Neural cell (in vitro differentiated cells): ENCODE results near the gene MED20. TPM values are rescaled to one million over a fixed set of nuclear protein-coding genes. Genes with fewer than 3 reads are reported as not detected.

Experiments used
- H2AFZ ChIP-seq: fragments of 200-600, 300-800 bp; sonication (generic), shearing (Covaris generic); 2 replicates; pipeline ENCODE4 v1.6.0; 2014; ENCODE audit warnings: low read depth, mild to moderate bottlenecking, antibody characterized with exemption, low read length, moderate library complexity
- H3F3A ChIP-seq: fragments of 200-600 bp; shearing (Covaris generic); 2 replicates; pipeline ENCODE4 v1.6.1; 2016; ENCODE audit warnings: mild to moderate bottlenecking, moderate library complexity, mixed read lengths, antibody characterized with exemption, low read length; ENCODE audit not compliant: insufficient read depth, poor library complexity, severe bottlenecking
- H3K27ac ChIP-seq: fragments of 200-600, 300-800 bp; sonication (generic), shearing (Covaris generic); 2 replicates; pipeline ENCODE4 v1.5.1; 2014; ENCODE audit warnings: mild to moderate bottlenecking, low read length, moderate library complexity
- H3K27me3 ChIP-seq: fragments of 300-800, 200-600 bp; sonication (generic), shearing (Covaris generic); 2 replicates; pipeline ENCODE4 v1.6.0; 2014; ENCODE audit warnings: mild to moderate bottlenecking, low read depth, low read length, moderate library complexity; ENCODE audit not compliant: insufficient read depth
- H3K36me3 ChIP-seq: fragments of 300-800, 200-600 bp; sonication (generic), shearing (Covaris generic); 2 replicates; pipeline ENCODE4 v1.5.1; 2014; ENCODE audit warnings: mild to moderate bottlenecking, antibody characterized with exemption, low read length, moderate library complexity; ENCODE audit not compliant: insufficient read depth
- H3K4me2 ChIP-seq: fragments of 300-800, 200-600 bp; sonication (generic), shearing (Covaris generic); 2 replicates; pipeline ENCODE4 v1.6.0; 2014; ENCODE audit warnings: mild to moderate bottlenecking, low read length
- H3K4me3 ChIP-seq: fragments of 300-800, 200-600 bp; sonication (generic), shearing (Covaris generic); 2 replicates; pipeline ENCODE4 v1.5.1; 2014; ENCODE audit warnings: mild to moderate bottlenecking, low read length, moderate library complexity
- H3K79me2 ChIP-seq: fragments of 200-600 bp; shearing (Covaris generic); replicated peaks from 2 replicates; pipeline ENCODE4 v1.6.0; 2014; ENCODE audit warnings: mild to moderate bottlenecking, low read length, moderate library complexity; ENCODE audit not compliant: insufficient read depth
- H3K9ac ChIP-seq: fragments of 300-800, 200-600 bp; sonication (generic), shearing (Covaris generic); 2 replicates; pipeline ENCODE4 v1.6.1; 2016; ENCODE audit warnings: mild to moderate bottlenecking, low read length, mixed read lengths
- H3K9me2 ChIP-seq: fragments of 200-600 bp; shearing (Covaris generic); 2 replicates; pipeline ENCODE4 v1.6.1; 2016; ENCODE audit warnings: mild to moderate bottlenecking, low read length, mixed read lengths; ENCODE audit not compliant: insufficient read depth
- H3K9me3 ChIP-seq: fragments of 200-600, 300-800 bp; sonication (generic), shearing (Covaris generic); 2 replicates; pipeline ENCODE4 v1.6.1; 2016; ENCODE audit warnings: mild to moderate bottlenecking, mixed run types, low read length, moderate library complexity, mixed read lengths
- H4K20me1 ChIP-seq: fragments of 200-600 bp; shearing (Covaris generic); 2 replicates; pipeline ENCODE4 v1.6.1; 2016; ENCODE audit warnings: mild to moderate bottlenecking, mixed run types; ENCODE audit not compliant: insufficient read depth
- CTCF ChIP-seq: fragments of 450-650 bp; IDR thresholded peaks from 2 replicates; pipeline ENCODE4 v1.5.1; 2014; ENCODE audit warnings: antibody characterized with exemption, mild to moderate bottlenecking, moderate library complexity; ENCODE audit not compliant: poor library complexity, severe bottlenecking
- EP300 ChIP-seq: fragments of 450-650 bp; conservative IDR thresholded peaks from 2 replicates; pipeline ENCODE4 v1.6.1; 2014; ENCODE audit warnings: antibody characterized with exemption, mild to moderate bottlenecking, moderate library complexity; ENCODE audit not compliant: poor library complexity, severe bottlenecking
- EZH2 ChIP-seq: fragments of 200-600, 300-800 bp; shearing (Covaris generic), sonication (generic); IDR thresholded peaks from 2 replicates; pipeline ENCODE4 v1.6.1; 2014; ENCODE audit warnings: antibody characterized with exemption, low read length, borderline replicate concordance, mild to moderate bottlenecking; ENCODE audit not compliant: insufficient read depth, poor library complexity, severe bottlenecking
- MXI1 ChIP-seq: fragments of 450-650 bp; conservative IDR thresholded peaks from 2 replicates; pipeline ENCODE4 v1.6.1; 2014; ENCODE audit warnings: antibody characterized with exemption, mild to moderate bottlenecking; ENCODE audit not compliant: poor library complexity, severe bottlenecking
- POLR2AphosphoS5 ChIP-seq: IDR thresholded peaks from 2 replicates; pipeline ENCODE4 v1.6.1; 2012
- RAD21 ChIP-seq: fragments of 450-650 bp; conservative IDR thresholded peaks from 2 replicates; pipeline ENCODE4 v1.6.1; 2014; ENCODE audit warnings: antibody characterized with exemption, mild to moderate bottlenecking, moderate library complexity
- REST ChIP-seq: IDR thresholded peaks from 2 replicates; pipeline ENCODE4 v1.6.1; 2012; ENCODE audit warnings: borderline replicate concordance
- SMC3 ChIP-seq: fragments of 450-650 bp; conservative IDR thresholded peaks from 2 replicates; pipeline ENCODE4 v1.6.1; 2014; ENCODE audit warnings: antibody characterized with exemption, mild to moderate bottlenecking, moderate library complexity; ENCODE audit not compliant: poor library complexity
- TAF1 ChIP-seq: IDR thresholded peaks from 2 replicates; pipeline ENCODE4 v1.6.1; 2012; ENCODE audit warnings: low read depth
- polyA plus RNA-seq: library from polyadenylated mRNA; depleted of rRNA; stranded (reverse); fragments of >200 nt; gene quantifications from 2 replicates; pipeline ENCODE4 v1.2.3, GENCODE V29; 2014

MED20 gene
- polyA plus RNA-seq, 1 donor from 2014 or later = 21.2 TPM

GRCh38 chr6:41941280-41942066, 20.5 kb upstream of the MED20 start, which contains the start of gene CCND3:
Gene CCND3 (minus strand): TSS chr6:41941808. CDS start chr6:41941649, 159 bp downstream.
- H3F3A ChIP-seq = no peaks in the 10 kb centered on the region
- H3K4me2 ChIP-seq = peak within 1 kb of the TSS; percentile 76
- no peaks in the 10 kb centered on the region for H3K36me3 ChIP-seq
- H3K4me3 ChIP-seq = peak within 1 kb of the TSS; percentile 80
- H4K20me1 ChIP-seq = no peaks in the 10 kb centered on the region
- peak within 1 kb of the TSS; percentile 53 for H2AFZ ChIP-seq
- no peaks in the 10 kb centered on the region for H3K9me2 ChIP-seq
- no peaks in the 10 kb centered on the region for H3K27me3 ChIP-seq
- peak within 1 kb of the TSS; percentile 44 for H3K27ac ChIP-seq
- H3K79me2 ChIP-seq = no peaks in the 10 kb centered on the region
- H3K9me3 ChIP-seq = no peaks in the 10 kb centered on the region
- peak within 1 kb of the TSS; percentile 70 for H3K9ac ChIP-seq
- TF ChIP-seq POLR2AphosphoS5 (peak; percentile 54), MXI1 (peak; percentile 90), EP300 (peak; percentile 32), SMC3 (peak; percentile 40), TAF1 (peak; percentile 51), CTCF (peak; percentile 41), REST (no peak), RAD21 (peak; percentile 25), EZH2 (no peak)

- no peaks in the 10 kb centered on the region for H3K36me3 ChIP-seq
- no peaks in the 10 kb centered on the region for H3K27me3 ChIP-seq
- H2AFZ ChIP-seq = peak overlapping the region; percentile 29
- H3K4me3 ChIP-seq = peak overlapping the region; percentile 80
- peak overlapping the region; percentile 76 for H3K4me2 ChIP-seq
- TF ChIP-seq RAD21 = no peak
- TF ChIP-seq EP300 = no peak
- TF ChIP-seq CTCF = no peak
- no peak for TF ChIP-seq MXI1
- TF ChIP-seq SMC3 = no peak
- TF ChIP-seq REST = no peak
- no peak for TF ChIP-seq TAF1
- no peak for TF ChIP-seq POLR2AphosphoS5
- no peak for TF ChIP-seq EZH2
- H4K20me1 ChIP-seq = no peaks in the 10 kb centered on the region
- H3K9me2 ChIP-seq = no peaks in the 10 kb centered on the region
- no peaks in the 10 kb centered on the region for H3K9me3 ChIP-seq
- no peaks in the 10 kb centered on the region for H3F3A ChIP-seq
- H3K9ac ChIP-seq = peak overlapping the region; percentile 70
- H3K79me2 ChIP-seq = no peaks in the 10 kb centered on the region
- H3K27ac ChIP-seq = peak overlapping the region; percentile 44
These were observed 19.9 kb upstream of the MED20 start for GRCh38 chr6:41940759-41941279.
